Osteocyte (in vitro differentiated cells): Measurements from ENCODE around the gene RAB11B. TPM values are rescaled to one million over a fixed set of nuclear protein-coding genes. Genes with fewer than 3 reads are reported as not detected.

Experiments used
- DNase-seq: peaks from one replicate; pipeline ENCODE4 v3.0.0; 2021; ENCODE audit warnings: mixed read lengths; ENCODE audit not compliant: unreplicated experiment; ENCODE audit errors: extremely low spot score
- H3K27ac Mint-ChIP-seq: one replicate; pipeline ENCODE4 v1.8.0; 2021; ENCODE audit warnings: mild to moderate bottlenecking, mixed read lengths; ENCODE audit not compliant: unreplicated experiment
- H3K27me3 Mint-ChIP-seq: one replicate; pipeline ENCODE4 v1.8.0; 2021; ENCODE audit warnings: mixed read lengths; ENCODE audit not compliant: unreplicated experiment
- H3K36me3 Mint-ChIP-seq: one replicate; pipeline ENCODE4 v1.8.0; 2021; ENCODE audit warnings: mixed read lengths; ENCODE audit not compliant: unreplicated experiment
- H3K4me1 Mint-ChIP-seq: one replicate; pipeline ENCODE4 v1.8.0; 2021; ENCODE audit warnings: mixed read lengths; ENCODE audit not compliant: unreplicated experiment
- H3K4me3 Mint-ChIP-seq: one replicate; pipeline ENCODE4 v1.8.0; 2021; ENCODE audit warnings: mild to moderate bottlenecking, moderate library complexity, mixed read lengths; ENCODE audit not compliant: unreplicated experiment
- H3K9me3 Mint-ChIP-seq: one replicate; pipeline ENCODE4 v1.8.0; 2021; ENCODE audit warnings: mixed read lengths; ENCODE audit not compliant: unreplicated experiment
- total RNA-seq: library from RNA; stranded (reverse); gene quantifications from 2 replicates; pipeline ENCODE4 v1.2.1, GENCODE V29; 2021
- TF ChIP-seq, protein P1 (sequence below): fragments of 200-600 bp; sonication (generic); IDR thresholded peaks from 2 replicates; pipeline ENCODE4 v1.5.0; 2021; ENCODE audit warnings: antibody characterized with exemption, mild to moderate bottlenecking, moderate library complexity

RAB11B gene
- total RNA-seq, 1 donor from 2014 or later: 130 TPM

DNA sequence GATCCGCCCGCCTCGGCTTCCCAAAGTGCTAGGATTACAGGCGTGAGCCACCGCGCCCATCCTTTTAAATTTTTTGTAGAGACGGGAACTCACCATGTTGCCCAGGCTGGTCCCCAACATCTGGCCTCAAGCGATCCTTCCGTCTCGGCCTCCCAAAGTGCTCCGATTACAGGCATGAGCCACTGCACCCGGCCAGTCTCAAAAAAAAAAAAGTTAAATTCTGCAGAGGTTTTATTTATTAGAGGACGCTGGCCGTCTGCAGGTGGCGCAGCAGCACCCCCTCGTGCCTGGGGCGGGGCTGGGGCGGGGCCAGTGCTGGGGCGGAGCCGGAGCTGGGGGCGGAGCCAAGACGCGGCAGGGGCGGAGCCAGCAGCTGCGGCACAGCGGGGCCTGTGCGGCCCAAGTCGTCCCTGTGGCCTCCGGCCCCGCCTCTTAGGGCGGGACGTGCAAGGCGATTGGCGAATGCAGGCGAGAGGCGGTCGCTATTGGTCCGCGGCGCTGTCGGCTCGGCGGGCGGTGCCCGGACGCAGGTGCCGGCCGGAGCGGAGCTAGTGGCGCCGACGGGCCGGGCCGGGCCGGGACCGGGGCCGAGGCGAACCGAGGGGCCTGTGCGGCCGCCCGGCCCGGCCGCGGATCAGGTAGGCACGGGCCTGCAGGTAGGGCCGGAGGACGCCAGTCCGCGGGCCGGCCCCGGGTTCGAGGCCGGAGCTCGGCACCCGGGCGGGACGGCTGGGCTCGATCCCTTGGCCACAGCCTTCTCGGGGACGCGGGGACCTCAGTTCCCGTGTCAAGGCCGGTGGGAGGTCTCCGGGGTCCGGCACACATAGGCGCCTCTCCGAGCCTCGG, 22.8 kb downstream of the RAB11B start, which contains the start of gene MARCHF2:
Gene MARCHF2, plus strand, starts transcription at position 523 of the 846 bp plus-strand sequence. CDS start 8,536 bp downstream, outside the sequence.
- DNase-seq: peak; percentile 99
- H3K4me3 Mint-ChIP-seq: peak within 1 kb of the TSS; percentile 56
- TF ChIP-seq, protein P1, sequence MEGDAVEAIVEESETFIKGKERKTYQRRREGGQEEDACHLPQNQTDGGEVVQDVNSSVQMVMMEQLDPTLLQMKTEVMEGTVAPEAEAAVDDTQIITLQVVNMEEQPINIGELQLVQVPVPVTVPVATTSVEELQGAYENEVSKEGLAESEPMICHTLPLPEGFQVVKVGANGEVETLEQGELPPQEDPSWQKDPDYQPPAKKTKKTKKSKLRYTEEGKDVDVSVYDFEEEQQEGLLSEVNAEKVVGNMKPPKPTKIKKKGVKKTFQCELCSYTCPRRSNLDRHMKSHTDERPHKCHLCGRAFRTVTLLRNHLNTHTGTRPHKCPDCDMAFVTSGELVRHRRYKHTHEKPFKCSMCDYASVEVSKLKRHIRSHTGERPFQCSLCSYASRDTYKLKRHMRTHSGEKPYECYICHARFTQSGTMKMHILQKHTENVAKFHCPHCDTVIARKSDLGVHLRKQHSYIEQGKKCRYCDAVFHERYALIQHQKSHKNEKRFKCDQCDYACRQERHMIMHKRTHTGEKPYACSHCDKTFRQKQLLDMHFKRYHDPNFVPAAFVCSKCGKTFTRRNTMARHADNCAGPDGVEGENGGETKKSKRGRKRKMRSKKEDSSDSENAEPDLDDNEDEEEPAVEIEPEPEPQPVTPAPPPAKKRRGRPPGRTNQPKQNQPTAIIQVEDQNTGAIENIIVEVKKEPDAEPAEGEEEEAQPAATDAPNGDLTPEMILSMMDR: peak; percentile 76
- no peaks in the 10 kb centered on the region for H3K36me3 Mint-ChIP-seq
- H3K27ac Mint-ChIP-seq: no peak within 1 kb of the TSS
- H3K27me3 Mint-ChIP-seq: no peaks in the 10 kb centered on the region
- H3K4me1 Mint-ChIP-seq: peaks cover 16% of the 10 kb centered on the region
- H3K9me3 Mint-ChIP-seq: no peaks in the 10 kb centered on the region

DNA sequence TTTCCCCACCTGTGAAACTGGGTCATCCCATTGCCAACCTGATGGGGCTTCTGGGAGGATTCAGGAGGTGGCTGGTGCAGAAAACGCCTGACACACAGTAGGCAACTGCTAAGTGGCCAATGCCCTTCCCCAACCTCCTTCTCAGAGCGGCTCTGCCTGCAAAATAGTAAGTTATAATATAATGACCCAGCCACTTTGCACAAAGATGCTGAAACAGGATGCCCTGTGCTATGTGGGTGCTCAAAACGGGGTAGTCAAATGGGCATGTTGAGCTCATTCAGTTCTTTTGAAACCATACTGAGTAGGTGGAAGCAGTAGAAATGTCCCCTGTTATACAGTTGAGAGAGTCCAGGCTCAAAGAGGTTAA, 23.5 kb downstream of the RAB11B start:
- no peak for DNase-seq
- Mint-ChIP-seq H3K4me3 (peak overlapping the region; percentile 56), H3K27me3 (no peaks in the 10 kb centered on the region), H3K4me1 (peaks cover 19% of the 10 kb centered on the region), H3K36me3 (peaks cover 2% of the 10 kb centered on the region), H3K9me3 (no peaks in the 10 kb centered on the region), H3K27ac (no peak overlapping the region)
- TF ChIP-seq, protein P1: no peak

DNA sequence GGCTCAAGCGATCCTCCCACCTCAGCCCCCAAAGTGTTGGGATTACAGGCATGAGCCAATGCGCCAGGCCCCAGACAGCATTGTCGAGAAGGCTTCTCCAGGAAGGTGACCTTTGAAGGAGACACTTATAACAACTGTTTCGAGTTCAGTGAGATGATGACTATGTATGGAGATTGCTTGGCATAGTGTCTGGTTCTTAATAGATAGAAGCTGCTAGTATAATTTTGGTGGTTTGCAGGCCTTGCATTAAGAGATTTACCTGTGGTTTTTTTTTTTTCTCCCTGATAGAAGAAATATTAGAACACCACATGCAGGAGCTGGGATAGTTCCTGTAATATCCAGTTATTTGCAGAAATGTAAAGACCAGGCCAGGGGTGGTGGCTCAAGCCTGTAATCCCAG, 26.6 kb downstream of the RAB11B start:
- Mint-ChIP-seq H3K36me3 (peaks cover 2% of the 10 kb centered on the region), H3K4me1 (peaks cover 17% of the 10 kb centered on the region)

DNA sequence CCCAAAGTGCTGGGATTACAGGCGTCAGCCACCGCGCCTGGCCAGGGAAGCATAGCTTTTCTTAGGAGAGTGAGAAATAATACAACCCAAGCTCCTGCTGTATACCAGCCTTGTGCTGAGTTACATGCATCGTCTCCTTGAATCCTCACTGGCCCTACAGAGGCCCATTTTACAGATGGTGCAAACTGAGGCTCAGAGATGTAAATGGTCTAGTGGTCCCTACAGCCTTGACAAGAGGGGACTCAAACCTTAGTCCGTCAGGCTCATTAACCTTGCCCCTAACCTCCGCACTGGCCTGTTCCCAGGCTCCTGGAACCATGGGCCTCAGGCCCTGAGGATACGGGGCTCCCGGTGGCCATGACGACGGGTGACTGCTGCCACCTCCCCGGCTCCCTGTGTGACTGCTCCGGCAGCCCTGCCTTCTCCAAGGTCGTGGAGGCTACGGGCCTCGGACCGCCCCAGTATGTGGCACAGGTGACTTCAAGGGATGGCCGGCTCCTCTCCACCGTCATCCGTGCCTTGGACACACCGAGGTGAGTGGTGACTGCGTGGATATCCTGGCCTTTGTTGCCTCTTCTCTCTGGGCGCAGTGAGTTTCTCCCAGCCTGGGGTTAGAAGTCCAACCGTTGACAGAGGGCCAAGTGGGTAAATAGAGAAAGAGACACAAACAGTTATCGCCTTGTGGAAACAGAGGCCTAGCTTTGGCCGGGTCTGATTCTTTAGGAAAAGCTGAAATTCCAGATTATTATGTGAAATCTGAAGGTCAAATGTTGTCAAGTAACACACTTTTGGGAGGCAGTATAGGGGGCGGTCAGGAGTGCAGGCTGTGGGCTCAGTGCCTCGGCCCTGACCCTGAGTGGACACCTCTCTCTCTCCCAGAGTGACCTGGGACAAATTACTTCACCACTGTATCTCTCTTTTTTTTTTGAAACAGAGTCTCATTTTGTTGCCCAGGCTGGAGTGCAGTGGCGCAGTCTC, 31.6 kb downstream of the RAB11B start:
- H3K4me1 Mint-ChIP-seq: peaks cover 29% of the 10 kb centered on the region
- no peak for DNase-seq
- H3K27ac Mint-ChIP-seq: no peak overlapping the region
- no peaks in the 10 kb centered on the region for H3K27me3 Mint-ChIP-seq
- no peaks in the 10 kb centered on the region for H3K9me3 Mint-ChIP-seq
- H3K36me3 Mint-ChIP-seq: peaks cover 11% of the 10 kb centered on the region
- no peak overlapping the region for H3K4me3 Mint-ChIP-seq
- TF ChIP-seq, protein P1: no peak

More for the DNA sequence above, 26.6 kb downstream of the RAB11B start:
- no peak overlapping the region for H3K27ac Mint-ChIP-seq
- H3K9me3 Mint-ChIP-seq: no peaks in the 10 kb centered on the region
- H3K27me3 Mint-ChIP-seq: no peaks in the 10 kb centered on the region
- TF ChIP-seq, protein P1: no peak
- DNase-seq: no peak
- no peak overlapping the region for H3K4me3 Mint-ChIP-seq
